NB4 (cell line): ENCODE data around the gene NCLN.
A peak's percentile ranks its signal among the peaks of the same experiment; 100 is the strongest.

Source experiments
- DNase-seq: peaks from one replicate; pipeline ENCODE4 v3.0.0; 2010; ENCODE audit warnings: low read depth
- H3K4me3 ChIP-seq: one replicate; pipeline ENCODE4 v1.5.1; 2011; ENCODE audit warnings: mild to moderate bottlenecking, low read depth, low read length, moderate library complexity
- CTCF ChIP-seq: IDR thresholded peaks from one replicate; pipeline ENCODE4 v1.5.1; 2012; ENCODE audit warnings: low read depth, low read length
- MYC ChIP-seq: IDR thresholded peaks from 2 replicates; pipeline ENCODE4 v1.6.1; 2011; ENCODE audit warnings: low read depth, low read length
- POLR2A ChIP-seq: IDR thresholded peaks from 2 replicates; pipeline ENCODE4 v1.6.1; 2011; ENCODE audit warnings: mild to moderate bottlenecking; ENCODE audit not compliant: insufficient read length; ENCODE audit errors: extremely low read depth
- TF ChIP-seq, protein P1 (sequence below): IDR thresholded peaks from 2 replicates; pipeline ENCODE4 v1.6.1; 2011; ENCODE audit warnings: low read depth, low read length

NCLN gene

GRCh38 chr19:3140667-3141038, 45.1 kb upstream of the NCLN start:
- TF ChIP-seq POLR2A (no peak), MYC (no peak), CTCF (no peak)
- TF ChIP-seq, protein P1, sequence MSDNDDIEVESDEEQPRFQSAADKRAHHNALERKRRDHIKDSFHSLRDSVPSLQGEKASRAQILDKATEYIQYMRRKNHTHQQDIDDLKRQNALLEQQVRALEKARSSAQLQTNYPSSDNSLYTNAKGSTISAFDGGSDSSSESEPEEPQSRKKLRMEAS = no peak
- DNase-seq = peak; percentile 48
- no peak overlapping the region for H3K4me3 ChIP-seq

DNA sequence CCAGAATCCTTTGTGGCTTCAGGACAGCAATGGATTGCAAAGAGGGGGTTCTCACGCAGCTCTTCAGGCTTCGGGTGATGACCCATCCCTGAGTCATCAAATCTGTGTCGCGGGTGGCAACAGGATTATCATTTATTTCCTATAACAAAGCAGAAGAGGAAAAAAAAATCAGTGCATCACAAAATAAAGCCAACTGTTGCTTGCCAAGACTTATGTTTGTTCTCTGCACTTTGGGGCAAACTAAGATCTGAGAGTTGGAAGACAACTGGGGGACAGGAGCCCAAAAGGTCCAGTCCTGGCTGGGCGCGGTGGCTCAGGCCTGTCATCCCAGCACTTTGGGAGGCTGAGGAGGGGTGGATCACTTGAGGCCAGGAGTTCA, 43.4 kb upstream of the NCLN start:
- H3K4me3 ChIP-seq = no peak overlapping the region
- peak; percentile 65 for DNase-seq
- no peak for TF ChIP-seq MYC

DNA sequence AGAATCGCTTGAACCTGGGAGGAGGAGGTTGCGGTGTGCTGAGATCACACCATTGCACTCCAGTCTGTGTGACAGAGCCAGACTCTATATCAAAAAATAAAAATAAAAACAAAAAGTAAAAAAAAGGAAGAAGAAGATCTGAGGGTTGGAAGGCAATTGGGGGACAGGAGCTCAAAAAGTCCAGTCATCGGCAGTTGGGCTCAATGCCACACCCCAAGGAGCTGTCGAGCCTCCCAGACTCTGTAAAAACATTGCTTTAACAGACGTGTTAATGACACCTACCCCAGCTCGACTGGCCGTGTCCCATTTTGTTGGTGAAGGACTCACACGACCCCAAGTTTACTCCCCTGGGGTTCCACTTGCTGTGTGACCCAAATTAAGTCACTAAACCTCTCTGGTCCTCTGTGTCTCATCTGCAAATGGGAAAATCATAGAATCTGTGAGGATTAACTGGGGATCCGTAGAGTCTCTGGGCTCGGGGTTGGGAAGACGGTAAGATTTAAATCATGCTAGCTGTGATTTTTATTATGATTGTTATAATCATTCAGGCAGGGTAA, 42.9 kb upstream of the NCLN start:
- TF ChIP-seq MYC = no peak
- TF ChIP-seq, protein P1 = no peak
- no peak for TF ChIP-seq CTCF
- no peak for TF ChIP-seq POLR2A
- no peak overlapping the region for H3K4me3 ChIP-seq
- DNase-seq = no peak

GRCh38 chr19:3145909-3146676, 39.6 kb upstream of the NCLN start:
- no peak for TF ChIP-seq POLR2A
- no peak for TF ChIP-seq CTCF
- TF ChIP-seq, protein P1 = no peak
- no peak for TF ChIP-seq MYC

GRCh38 chr19:3146677-3147100, 39.0 kb upstream of the NCLN start:
- TF ChIP-seq MYC (no peak), CTCF (peak; percentile 71)
- peak; percentile 52 for DNase-seq
- H3K4me3 ChIP-seq = no peak overlapping the region

More at GRCh38 chr19:3145909-3146676, 39.6 kb upstream of the NCLN start:
- DNase-seq = peak; percentile 84
- H3K4me3 ChIP-seq = no peak overlapping the region

DNA sequence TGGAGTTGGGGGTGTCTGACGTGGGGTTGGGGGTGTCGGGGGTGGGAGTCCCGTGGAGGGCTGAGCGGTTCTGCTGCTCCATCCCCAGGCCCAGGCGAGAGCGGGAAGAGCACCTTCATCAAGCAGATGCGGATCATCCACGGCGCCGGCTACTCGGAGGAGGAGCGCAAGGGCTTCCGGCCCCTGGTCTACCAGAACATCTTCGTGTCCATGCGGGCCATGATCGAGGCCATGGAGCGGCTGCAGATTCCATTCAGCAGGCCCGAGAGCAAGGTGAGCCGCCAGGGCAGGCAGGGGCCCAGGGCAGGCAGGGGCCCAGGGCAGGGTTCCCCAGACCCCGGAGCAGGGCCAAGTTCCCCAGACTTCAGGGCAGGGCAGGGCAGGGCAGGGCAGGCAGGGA, 37.2 kb upstream of the NCLN start:
- TF ChIP-seq MYC = no peak
- TF ChIP-seq CTCF = no peak
- no peak for TF ChIP-seq POLR2A
- TF ChIP-seq, protein P1 = no peak

More for the DNA sequence above, 37.2 kb upstream of the NCLN start:
- DNase-seq = no peak
- no peak overlapping the region for H3K4me3 ChIP-seq
